H1 (cell line): ENCODE data around the gene NUP133. TPM values are rescaled to one million over a fixed set of nuclear protein-coding genes. Genes with fewer than 3 reads are reported as not detected.

ENCODE experiments used
- CTCF ChIA-PET: fragments of 300-600 bp; sonication (Branson Sonifier 250); formaldehyde crosslinking; loops from one replicate; lab custom pipeline; 2021; ENCODE audit not compliant: partially characterized antibody; lab: Charles Lee
- POLR2A ChIA-PET: fragments of 300-600 bp; sonication (Branson Sonifier 250); formaldehyde crosslinking; loops from one replicate; lab custom pipeline; 2021; ENCODE audit warnings: inconsistent platforms; ENCODE audit not compliant: partially characterized antibody; lab: Charles Lee
- DNase-seq, 2 experiments: peaks; one replicate each; pipeline versions ENCODE4 v3.0.0 to v3.0.0-alpha.2; 2010 to 2022; ENCODE audit warnings: low spot score in 2 of 2, low read depth in 1 of 2, mixed read lengths in 1 of 2
- FAIRE-seq: peaks from 2 replicates; lab custom pipeline; 2011; peaks lifted over from hg19 to GRCh38; lab: Jason Lieb, UNC
- H2AFZ ChIP-seq: 2 replicates; pipeline ENCODE4 v1.8.1; 2012; ENCODE audit warnings: low read length, inconsistent platforms
- H2AK5ac ChIP-seq: 2 replicates; pipeline ENCODE4 v1.6.1; 2013; ENCODE audit warnings: low read depth, low read length
- H2BK120ac ChIP-seq: replicated peaks from 2 replicates; pipeline ENCODE3; 2013; ENCODE audit warnings: low read depth, low read length, inconsistent platforms
- H2BK12ac ChIP-seq: 2 replicates; pipeline ENCODE4 v1.6.1; 2013; ENCODE audit warnings: low read depth, low read length
- H2BK15ac ChIP-seq: 2 replicates; pipeline ENCODE4 v1.6.1; 2013; ENCODE audit warnings: low read length
- H2BK20ac ChIP-seq: 2 replicates; pipeline ENCODE4 v1.6.1; 2013; ENCODE audit warnings: low read length
- H2BK5ac ChIP-seq: 2 replicates; pipeline ENCODE4 v1.6.1; 2013; ENCODE audit warnings: low read depth, low read length
- H3K14ac ChIP-seq: 2 replicates; pipeline ENCODE4 v1.6.1; 2013; ENCODE audit warnings: inconsistent platforms; ENCODE audit not compliant: insufficient read length
- H3K18ac ChIP-seq: 2 replicates; pipeline ENCODE4 v1.6.1; 2013; ENCODE audit warnings: low read length; ENCODE audit errors: extremely low read depth
- H3K23ac ChIP-seq: 2 replicates; pipeline ENCODE4 v1.6.1; 2013; ENCODE audit warnings: inconsistent platforms; ENCODE audit not compliant: insufficient read length
- H3K23me2 ChIP-seq: 2 replicates; pipeline ENCODE4 v1.6.1; 2013; ENCODE audit warnings: low read depth, low read length
- H3K27ac ChIP-seq: 2 replicates; pipeline ENCODE4 v1.6.1; 2011; ENCODE audit warnings: low read depth, low read length, inconsistent platforms
- H3K27me3 ChIP-seq, 4 experiments: replicated peaks in 1 of 4; 1 replicate in 1 of 4; 2 replicates in 3 of 4; pipeline versions ENCODE4 v1.6.1 to v1.8.1; 2011 to 2013; ENCODE audit warnings: low read length in 3 of 4, mild to moderate bottlenecking in 3 of 4, inconsistent platforms in 2 of 4, mixed read lengths in 2 of 4, moderate library complexity in 1 of 4; ENCODE audit not compliant: control insufficient read depth in 3 of 4, insufficient read depth in 3 of 4; ENCODE audit errors: extremely low read depth in 1 of 4
- H3K36me3 ChIP-seq, 4 experiments: 2 replicates each; pipeline versions ENCODE4 v1.6.1 to v1.8.1; 2011 to 2013; ENCODE audit warnings: mild to moderate bottlenecking in 4 of 4, low read length in 3 of 4, moderate library complexity in 2 of 4, control low read depth in 1 of 4, inconsistent platforms in 1 of 4; ENCODE audit not compliant: insufficient read depth in 4 of 4, control insufficient read depth in 2 of 4
- H3K4ac ChIP-seq: replicated peaks from 2 replicates; pipeline ENCODE3; 2013; ENCODE audit warnings: low read length, low read depth, mixed read lengths, inconsistent platforms; ENCODE audit not compliant: insufficient read length
- H3K4me1 ChIP-seq, 4 experiments: replicated peaks in 1 of 4; 1 replicate in 1 of 4; 2 replicates in 3 of 4; pipeline versions ENCODE4 v1.6.1 to v1.8.1; 2011 to 2013; ENCODE audit warnings: low read length in 3 of 4, inconsistent platforms in 2 of 4, mixed read lengths in 1 of 4; ENCODE audit not compliant: insufficient read depth in 4 of 4, control insufficient read depth in 3 of 4
- H3K4me2 ChIP-seq, 2 experiments: 2 replicates each; pipeline versions ENCODE4 v1.6.1 to v1.8.1; 2011 to 2013; ENCODE audit warnings: low read depth in 2 of 2, low read length in 2 of 2, control low read depth in 1 of 2, inconsistent platforms in 1 of 2, mild to moderate bottlenecking in 1 of 2; ENCODE audit not compliant: insufficient read depth in 1 of 2
- H3K4me3 ChIP-seq, 4 experiments: fragments of 200-600, 300-600 bp in 1 of 4; sonication (generic), shearing (Covaris generic), sonication (Bioruptor Twin) in 1 of 4; 2 replicates each; pipeline versions ENCODE4 v1.5.1 to v1.8.1; 2011 to 2016; ENCODE audit warnings: low read length in 4 of 4, low read depth in 3 of 4, control low read depth in 2 of 4, inconsistent platforms in 2 of 4, mild to moderate bottlenecking in 2 of 4, mixed read lengths in 1 of 4, moderate library complexity in 1 of 4; ENCODE audit not compliant: insufficient read depth in 2 of 4; ENCODE audit errors: extremely low read depth in 1 of 4
- H3K56ac ChIP-seq: replicated peaks from 2 replicates; pipeline ENCODE3; 2013; ENCODE audit warnings: low read depth, mild to moderate bottlenecking, mixed read lengths, low read length, inconsistent platforms; ENCODE audit not compliant: insufficient read length
- H3K79me1 ChIP-seq: 2 replicates; pipeline ENCODE4 v1.6.1; 2013; ENCODE audit warnings: low read depth, low read length, control low read depth
- H3K79me2 ChIP-seq, 2 experiments: 2 replicates each; pipeline versions ENCODE4 v1.6.1 to v1.8.1; 2012 to 2013; ENCODE audit warnings: low read length in 2 of 2, mild to moderate bottlenecking in 2 of 2, inconsistent platforms in 1 of 2; ENCODE audit not compliant: insufficient read depth in 2 of 2, control insufficient read depth in 1 of 2
- H3K9ac ChIP-seq, 4 experiments: replicated peaks in 1 of 4; 1 replicate in 1 of 4; 2 replicates in 3 of 4; pipeline versions ENCODE4 v1.6.1 to v1.8.1; 2011 to 2013; ENCODE audit warnings: low read depth in 3 of 4, low read length in 3 of 4, control low read depth in 2 of 4, mild to moderate bottlenecking in 2 of 4, moderate library complexity in 2 of 4, inconsistent platforms in 1 of 4; ENCODE audit errors: extremely low read depth in 1 of 4
- H3K9me3 ChIP-seq, 2 experiments: 2 replicates each; pipeline versions ENCODE4 v1.6.1 to v1.8.1; 2012 to 2013; ENCODE audit warnings: mild to moderate bottlenecking in 2 of 2, moderate library complexity in 2 of 2, control low read depth in 1 of 2, inconsistent platforms in 1 of 2, low read depth in 1 of 2, low read length in 1 of 2, mixed read lengths in 1 of 2; ENCODE audit not compliant: insufficient read depth in 2 of 2
- H4K20me1 ChIP-seq, 2 experiments: replicated peaks in 1 of 2; 2 replicates each; pipeline versions ENCODE3 to v1.8.1; 2011 to 2013; ENCODE audit warnings: inconsistent platforms in 2 of 2, low read length in 2 of 2, mild to moderate bottlenecking in 1 of 2; ENCODE audit not compliant: insufficient read depth in 2 of 2, control insufficient read depth in 1 of 2
- H4K5ac ChIP-seq: 2 replicates; pipeline ENCODE4 v1.6.1; 2013; ENCODE audit warnings: low read length, low read depth, mixed read lengths, inconsistent platforms; ENCODE audit not compliant: insufficient read length
- H4K8ac ChIP-seq: 2 replicates; pipeline ENCODE4 v1.8.0; 2013; ENCODE audit warnings: mild to moderate bottlenecking, moderate library complexity, low read length, inconsistent platforms; ENCODE audit not compliant: insufficient read depth; ENCODE audit errors: extremely low read depth
- H4K91ac ChIP-seq: replicated peaks from 2 replicates; pipeline ENCODE3; 2013; ENCODE audit warnings: low read length, mixed read lengths, inconsistent platforms; ENCODE audit not compliant: insufficient read length
- BACH1 ChIP-seq: IDR thresholded peaks from 2 replicates; pipeline ENCODE4 v1.6.1; 2012; ENCODE audit warnings: low read length, improper control_type of control experiment
- CBX5 ChIP-seq: fragments of 300-800, 300-1000 bp; sonication (generic); IDR thresholded peaks from 2 replicates; pipeline ENCODE4 v1.7.1; 2016; ENCODE audit warnings: antibody characterized with exemption, low read length, low read depth
- CTBP2 ChIP-seq: IDR thresholded peaks from 2 replicates; pipeline ENCODE4 v1.7.0; 2011; ENCODE audit warnings: borderline replicate concordance, mild to moderate bottlenecking, moderate library complexity, mixed read lengths, low read length; ENCODE audit not compliant: insufficient read depth, insufficient read length
- EZH2 ChIP-seq: fragments of 200-600 bp; sonication (generic); IDR thresholded peaks from 2 replicates; pipeline ENCODE4 v1.7.1; 2012; ENCODE audit warnings: low read depth, mild to moderate bottlenecking, moderate library complexity, low read length, inconsistent platforms; ENCODE audit not compliant: severe bottlenecking
- JUN ChIP-seq: IDR thresholded peaks from 2 replicates; pipeline ENCODE4 v1.6.1; 2011; ENCODE audit warnings: low read depth, mild to moderate bottlenecking, improper control_type of control experiment, low read length
- KDM4A ChIP-seq: IDR thresholded peaks from one replicate; pipeline ENCODE4 v1.7.1; 2012; ENCODE audit warnings: low read depth, mild to moderate bottlenecking, moderate library complexity, low read length, inconsistent platforms; ENCODE audit not compliant: severe bottlenecking
- MAFK ChIP-seq: IDR thresholded peaks from 2 replicates; pipeline ENCODE4 v1.6.1; 2012; ENCODE audit warnings: low read depth, mild to moderate bottlenecking, improper control_type of control experiment, low read length
- POLR2AphosphoS5 ChIP-seq: IDR thresholded peaks from 2 replicates; pipeline ENCODE4 v1.6.1; 2011; ENCODE audit warnings: low read depth, low read length
- SAP30 ChIP-seq: fragments of 300-600 bp; sonication (generic); IDR thresholded peaks from 2 replicates; pipeline ENCODE4 v1.7.1; 2012; ENCODE audit warnings: low read length, moderate library complexity, mild to moderate bottlenecking, inconsistent platforms; ENCODE audit not compliant: insufficient read depth, insufficient replicate concordance
- SIRT6 ChIP-seq: IDR thresholded peaks from one replicate; pipeline ENCODE4 v1.7.1; 2012; ENCODE audit warnings: low read length, inconsistent platforms
- SRF ChIP-seq: IDR thresholded peaks from 2 replicates; pipeline ENCODE4 v1.6.1; 2011; ENCODE audit warnings: mild to moderate bottlenecking, low read depth, low read length, moderate library complexity
- WGBS, 2 experiments: shearing (Covaris generic) in 1 of 2; methylation state at CpG; one replicate each; pipeline versions ENCODE4 v1.1.6 to v1.1.7; 2013 to 2015; ENCODE audit warnings: low lambda C conversion rate in 2 of 2, mixed read lengths in 2 of 2, inconsistent platforms in 1 of 2, low coverage in 1 of 2, missing lambda C conversion rate in 1 of 2; ENCODE audit not compliant: insufficient replicate concordance in 2 of 2, insufficient coverage in 1 of 2, insufficient read length in 1 of 2; ENCODE audit errors: extremely low coverage in 1 of 2, missing lambda C conversion rate in 1 of 2; 5-methylcytosine and 5-hydroxymethylcytosine counted together
- polyA plus RNA-seq, 7 experiments: library from polyadenylated mRNA; depleted of rRNA in 3 of 7; stranded (reverse) in 5 of 7; unstranded in 2 of 7; fragments of >200 nt in 5 of 7; fragments of 200-250 nt in 2 of 7; gene quantifications; 1 replicate in 5 of 7; 2 replicates in 1 of 7; 4 replicates in 1 of 7; pipeline versions ENCODE4 v1.2.1 to v1.2.3, GENCODE V29; 2011 to 2013; ENCODE audit warnings: missing spikeins in 2 of 7, mixed read lengths in 2 of 7
- total RNA-seq: library from RNA; stranded (reverse); fragmentation: NEBNext Ultra II Directional; extraction: Animal tissue kit (Norgen Biotek cat#: 25700); gene quantifications from 2 replicates; pipeline ENCODE4 v1.2.1, GENCODE V29; 2021

NUP133 gene
- total and polyA plus RNA-seq, 2 of the 8 experiments (the other 6 are each of a cell fraction or from before 2014, with no cell fraction given), result 20.6 to 72.1 TPM

GRCh38 chr1:229427572-229427971, 80.6 kb downstream of the NUP133 start:
- TF ChIP-seq SAP30 (no peak), CTBP2 (no peak), BACH1 (no peak), SRF (no peak), SIRT6 (no peak), CBX5 (no peak), KDM4A (no peak), JUN (no peak), EZH2 (no peak), MAFK (no peak), POLR2AphosphoS5 (no peak)
- no peaks in the 10 kb centered on the region for H3K79me1 ChIP-seq
- H3K9ac ChIP-seq, result no peak overlapping the region
- no peak overlapping the region for H3K18ac ChIP-seq
- peaks cover 17 to 27% (median 26%) of the 10 kb centered on the region in 4 experiments for H3K27me3 ChIP-seq
- peaks cover 0 to 9% (median 5%) of the 10 kb centered on the region in 4 experiments; a peak in 5 of 7 replicates for H3K4me1 ChIP-seq
- H3K4me2 ChIP-seq, result no peak overlapping the region
- H3K4me3 ChIP-seq, result no peak overlapping the region
- no peak overlapping the region for H4K5ac ChIP-seq
- no peak overlapping the region for H3K23ac ChIP-seq
- H3K56ac ChIP-seq, result no peak overlapping the region
- H3K4ac ChIP-seq, result no peak overlapping the region
- no peaks in the 10 kb centered on the region for H3K79me2 ChIP-seq
- DNase-seq (no peak), FAIRE-seq (no peak)
- no peak overlapping the region for H2BK15ac ChIP-seq
- no peaks in the 10 kb centered on the region for H3K36me3 ChIP-seq
- H3K14ac ChIP-seq, result no peak overlapping the region
- no peak overlapping the region for H4K91ac ChIP-seq
- H2AK5ac ChIP-seq, result no peak overlapping the region
- H3K23me2 ChIP-seq, result no peaks in the 10 kb centered on the region; the same call in 1 of the 2 replicates
- no peak overlapping the region for H2BK20ac ChIP-seq
- no peak overlapping the region for H2BK12ac ChIP-seq
- ChIA-PET CTCF (interaction anchor here (1.4 to 7.2 kb wide), 2 partner anchors 17 to 19 kb away, joined by 5 to 47 read pairs; no protein-coding TSS in a partner anchor), POLR2A (no interaction called here)
- H3K9me3 ChIP-seq, result peaks cover 0 to 6% of the 10 kb centered on the region in 2 experiments; a peak in 1 of 4 replicates
- no peak overlapping the region for H2AFZ ChIP-seq
- H2BK120ac ChIP-seq, result no peak overlapping the region
- WGBS, 2 experiments, result 82% methylated on average over 3 of the region's 3 CpGs; no CpG with 5 or more reads in 1 of the 2 experiments
- no peaks in the 10 kb centered on the region for H4K20me1 ChIP-seq
- no peak overlapping the region for H4K8ac ChIP-seq
- H2BK5ac ChIP-seq, result no peak overlapping the region
- H3K27ac ChIP-seq, result no peak overlapping the region
